Kasumi-1 (cell line): Measurements from ENCODE around the gene SLC25A21.
"Not testable (repeated sequence)": the region's sequence is repeated elsewhere in the genome, so short reads cannot be mapped to it uniquely, and the experiment has no call there.

Source experiments
- DNase-seq, 2 experiments: peaks; one replicate each; lab custom pipeline; 2025; lab: John Stamatoyannopoulos, UW

The SLC25A21 gene

GRCh38 chr14:36820901-36821300 is 351.5 kb downstream of the SLC25A21 start:
- DNase-seq = no peak

GRCh38 chr14:36820111-36820709 is 352.2 kb downstream of the SLC25A21 start:
- no peak for DNase-seq

- no peak for DNase-seq
Observed at GRCh38 chr14:36818794-36819384, 353.5 kb downstream of the SLC25A21 start.

- no peak for DNase-seq
Observed at GRCh38 chr14:36818246-36818645, 354.2 kb downstream of the SLC25A21 start.

- no peak for DNase-seq
Observed at GRCh38 chr14:36817071-36817930, 355.1 kb downstream of the SLC25A21 start.

- DNase-seq = no peak
Observed at GRCh38 chr14:36816481-36816880, 355.9 kb downstream of the SLC25A21 start.

GRCh38 chr14:36814783-36815182 is 357.6 kb downstream of the SLC25A21 start:
- DNase-seq = not testable (repeated sequence)

GRCh38 chr14:36810209-36810608 is 362.2 kb downstream of the SLC25A21 start:
- no peak for DNase-seq

- no peak for DNase-seq
Observed at GRCh38 chr14:36807727-36808126, 364.7 kb downstream of the SLC25A21 start.

GRCh38 chr14:36805131-36805559 is 367.3 kb downstream of the SLC25A21 start:
- DNase-seq = no peak

GRCh38 chr14:36797634-36798033 is 374.8 kb downstream of the SLC25A21 start:
- no peak for DNase-seq

GRCh38 chr14:36791402-36791801 is 381.0 kb downstream of the SLC25A21 start:
- DNase-seq = no peak

- no peak for DNase-seq
Observed at GRCh38 chr14:36785511-36785910, 386.9 kb downstream of the SLC25A21 start.

GRCh38 chr14:36784541-36784940 is 387.9 kb downstream of the SLC25A21 start:
- DNase-seq = no peak

- DNase-seq = no peak
Observed at GRCh38 chr14:36781897-36782296, 390.5 kb downstream of the SLC25A21 start.

GRCh38 chr14:36773558-36773957 is 398.8 kb downstream of the SLC25A21 start:
- DNase-seq = no peak

GRCh38 chr14:36773136-36773540 is 399.3 kb downstream of the SLC25A21 start:
- DNase-seq = peak; percentile 6 to 21

- DNase-seq = no peak
Observed at GRCh38 chr14:36771028-36771640, 401.3 kb downstream of the SLC25A21 start.

GRCh38 chr14:36768638-36769337 is 403.6 kb downstream of the SLC25A21 start:
- no peak for DNase-seq

GRCh38 chr14:36767603-36768281 is 404.7 kb downstream of the SLC25A21 start:
- DNase-seq = no peak

GRCh38 chr14:36766974-36767373 is 405.4 kb downstream of the SLC25A21 start:
- no peak for DNase-seq
